Motor neuron (in vitro differentiated cells): ENCODE results near the gene NUTF2. TPM values are rescaled to one million over a fixed set of nuclear protein-coding genes. Genes with fewer than 3 reads are reported as not detected.
A peak's percentile ranks its signal among the peaks of the same experiment; 100 is the strongest.

Source experiments
- ATAC-seq, 8 experiments: fragments of 200-7000 bp; cut with Tn5 transposase; replicated peaks in 6 of 8; 2 replicates each; pipeline ENCODE4 v1.8.0; 2021; ENCODE audit warnings: mild to moderate bottlenecking in 8 of 8, moderate library complexity in 8 of 8
- H3K27ac ChIP-seq, 2 donors: fragments of 250-450 bp; sonication (Bioruptor Pico); 2 replicates each; pipeline ENCODE4 v1.9.0; 2021; ENCODE audit warnings: antibody characterized with exemption in 2 of 2, mild to moderate bottlenecking in 2 of 2, moderate library complexity in 1 of 2
- H3K4me1 ChIP-seq, 2 donors: fragments of 250-450 bp; sonication (Bioruptor Pico); replicated peaks in 1 of 2; 2 replicates each; pipeline ENCODE4 v1.6.1; 2021; ENCODE audit warnings: antibody characterized with exemption in 2 of 2, mild to moderate bottlenecking in 2 of 2, moderate library complexity in 1 of 2
- H3K4me3 ChIP-seq, 5 donors: fragments of 250-450 bp; sonication (Bioruptor Pico); 2 replicates each; pipeline ENCODE4 v1.9.0; 2021; ENCODE audit warnings: antibody characterized with exemption in 5 of 5, mild to moderate bottlenecking in 5 of 5, moderate library complexity in 4 of 5
- WGBS, 10 experiments: fragments of 450-650 bp; shearing (Covaris generic); methylation state at CpG; one replicate each; pipeline ENCODE4 v1.0.0; 2022; 5-methylcytosine and 5-hydroxymethylcytosine counted together
- in situ Hi-C, 9 experiments: fragments of 400-800 bp; cut with MboI; loops; one replicate each; pipeline ENCODE4 v1.15.0; 2021; ENCODE audit warnings: low sequenced_read_pairs in 9 of 9, low pct_unique_long_range_greater_than_20kb in 2 of 9; ENCODE audit not compliant: unreplicated experiment in 9 of 9
- total RNA-seq, 8 experiments: library from RNA; unstranded; fragments of 300-600 nt; gene quantifications; 2 replicates each; pipeline versions ENCODE4 v1.2.3 to v1.2.4, GENCODE V29; 2022

Gene NUTF2
- total RNA-seq, 8 experiments from 2014 or later = 52.2 to 122 (median 108) TPM

- Histone ChIP-seq H3K4me1 (peaks cover 11 to 14% of the 10 kb centered on the region in 2 donors), H3K27ac (peak overlapping the region; percentile 73 to 79), H3K4me3 (peak overlapping the region; percentile 72 to 99 (median 91))
- in situ Hi-C loops = no loop called here
- 7 to 80% (median 23%) methylated on average over 1 to 13 of the region's 23 CpGs; no CpG with 5 or more reads in 2 of the 10 experiments for WGBS, 10 experiments
- ATAC-seq = peak in 3 of 8 experiments; percentile 15 to 36 (median 20)
These were observed 27.0 kb downstream of the NUTF2 start for GRCh38 chr16:67873435-67874370.

GRCh38 chr16:67874372-67874771 lies 27.6 kb downstream of the NUTF2 start:
- Histone ChIP-seq H3K27ac (no peak overlapping the region), H3K4me1 (peaks cover 11 to 14% of the 10 kb centered on the region in 2 donors), H3K4me3 (peak overlapping the region; percentile 72 to 99 (median 91))
- 75 to 100% (median 80%) methylated on average over 1 to 2 of the region's 3 CpGs; no CpG with 5 or more reads in 7 of the 10 experiments for WGBS, 10 experiments
- in situ Hi-C loops = no loop called here
- ATAC-seq = no peak

GRCh38 chr16:67877064-67877463 lies 30.3 kb downstream of the NUTF2 start:
- H3K27ac ChIP-seq = no peak overlapping the region
- no peak for ATAC-seq
- in situ Hi-C loops = no loop called here
- H3K4me3 ChIP-seq = no peak overlapping the region
- H3K4me1 ChIP-seq = peaks cover 11 to 14% of the 10 kb centered on the region in 2 donors
- WGBS, 10 experiments = 80 to 100% (median 100%) methylated on average over 1 to 8 of the region's 11 CpGs; no CpG with 5 or more reads in 5 of the 10 experiments

- H3K4me1 ChIP-seq = peaks cover 11% of the 10 kb centered on the region in 2 donors
- 60 to 100% (median 79%) methylated on average over 1 to 6 of the region's 6 CpGs; no CpG with 5 or more reads in 5 of the 10 experiments for WGBS, 10 experiments
- in situ Hi-C loops = no loop called here
These were observed 31.5 kb downstream of the NUTF2 start for GRCh38 chr16:67878232-67878631.

GRCh38 chr16:67878846-67879245 lies 32.1 kb downstream of the NUTF2 start:
- WGBS, 10 experiments = 80 to 100% (median 97%) methylated on average over 1 to 6 of the region's 9 CpGs; no CpG with 5 or more reads in 6 of the 10 experiments
- Histone ChIP-seq H3K4me1 (peaks cover 10 to 11% of the 10 kb centered on the region in 2 donors), H3K4me3 (no peak overlapping the region), H3K27ac (no peak overlapping the region)
- in situ Hi-C loops = no loop called here
- no peak for ATAC-seq

More at GRCh38 chr16:67878232-67878631, 31.5 kb downstream of the NUTF2 start:
- no peak overlapping the region for H3K27ac ChIP-seq
- no peak overlapping the region for H3K4me3 ChIP-seq
- no peak for ATAC-seq

- 92 to 100% methylated on average over 2 to 8 of the region's 12 CpGs; no CpG with 5 or more reads in 8 of the 10 experiments for WGBS, 10 experiments
- in situ Hi-C loops = no loop called here
- Histone ChIP-seq H3K4me3 (no peak overlapping the region), H3K27ac (no peak overlapping the region), H3K4me1 (peaks cover 4 to 6% of the 10 kb centered on the region in 2 donors)
- ATAC-seq = no peak
These were observed 32.7 kb downstream of the NUTF2 start for GRCh38 chr16:67879462-67879861.

GRCh38 chr16:67879936-67880335 lies 33.2 kb downstream of the NUTF2 start:
- ATAC-seq = no peak
- H3K27ac ChIP-seq = no peak overlapping the region
- 60 to 100% (median 80%) methylated on average over 1 to 3 of the region's 5 CpGs; no CpG with 5 or more reads in 5 of the 10 experiments for WGBS, 10 experiments
- no peak overlapping the region for H3K4me3 ChIP-seq
- peaks cover 2% of the 10 kb centered on the region in 2 donors for H3K4me1 ChIP-seq
- in situ Hi-C loops = no loop called here

GRCh38 chr16:67880584-67880983 lies 33.9 kb downstream of the NUTF2 start:
- WGBS, 10 experiments = 87 to 100% (median 100%) methylated on average over 1 to 3 of the region's 13 CpGs; no CpG with 5 or more reads in 7 of the 10 experiments
- peaks cover 2 to 6% of the 10 kb centered on the region in 2 donors for H3K4me1 ChIP-seq
- in situ Hi-C loops = no loop called here
- ATAC-seq = no peak
- no peak overlapping the region for H3K27ac ChIP-seq
- H3K4me3 ChIP-seq = no peak overlapping the region

- no peak overlapping the region for H3K27ac ChIP-seq
- 94 to 100% (median 98%) methylated on average over 1 to 6 of the region's 21 CpGs; no CpG with 5 or more reads in 6 of the 10 experiments for WGBS, 10 experiments
- H3K4me1 ChIP-seq = peaks cover 2 to 6% of the 10 kb centered on the region in 2 donors
- in situ Hi-C loops = no loop called here
- ATAC-seq = no peak
- no peak overlapping the region for H3K4me3 ChIP-seq
These were observed 35.0 kb downstream of the NUTF2 start for GRCh38 chr16:67881621-67882161.

- no peak for ATAC-seq
- H3K4me1 ChIP-seq = peaks cover 2 to 6% of the 10 kb centered on the region in 2 donors
- WGBS, 10 experiments = 0 to 100% (median 88%) methylated on average over 1 to 10 of the region's 18 CpGs; no CpG with 5 or more reads in 3 of the 10 experiments
- H3K27ac ChIP-seq = no peak overlapping the region
- in situ Hi-C loops = no loop called here
- no peak overlapping the region for H3K4me3 ChIP-seq
These were observed 35.8 kb downstream of the NUTF2 start for GRCh38 chr16:67882374-67883145.

GRCh38 chr16:67883146-67883871 lies 36.6 kb downstream of the NUTF2 start:
- H3K27ac ChIP-seq = no peak overlapping the region
- peaks cover 2 to 6% of the 10 kb centered on the region in 2 donors for H3K4me1 ChIP-seq
- WGBS, 10 experiments = 60 to 100% (median 88%) methylated on average over 1 to 6 of the region's 6 CpGs; no CpG with 5 or more reads in 5 of the 10 experiments
- H3K4me3 ChIP-seq = no peak overlapping the region
- in situ Hi-C loops = no loop called here
- ATAC-seq = no peak

- H3K27ac ChIP-seq = no peak overlapping the region
- peak; percentile 28 to 62 (median 44) for ATAC-seq
- 40 to 100% (median 91%) methylated on average over 1 to 8 of the region's 11 CpGs; no CpG with 5 or more reads in 6 of the 10 experiments for WGBS, 10 experiments
- no peak overlapping the region for H3K4me3 ChIP-seq
- in situ Hi-C loops = no loop called here
- peaks cover 2 to 6% of the 10 kb centered on the region in 2 donors for H3K4me1 ChIP-seq
These were observed 37.1 kb downstream of the NUTF2 start for GRCh38 chr16:67883872-67884261.
